ENCODE results near the gene MXI1.
"Not testable (repeated sequence)": the region's sequence is repeated elsewhere in the genome, so short reads cannot be mapped to it uniquely, and the experiment has no call there.

Gene MXI1

DNA sequence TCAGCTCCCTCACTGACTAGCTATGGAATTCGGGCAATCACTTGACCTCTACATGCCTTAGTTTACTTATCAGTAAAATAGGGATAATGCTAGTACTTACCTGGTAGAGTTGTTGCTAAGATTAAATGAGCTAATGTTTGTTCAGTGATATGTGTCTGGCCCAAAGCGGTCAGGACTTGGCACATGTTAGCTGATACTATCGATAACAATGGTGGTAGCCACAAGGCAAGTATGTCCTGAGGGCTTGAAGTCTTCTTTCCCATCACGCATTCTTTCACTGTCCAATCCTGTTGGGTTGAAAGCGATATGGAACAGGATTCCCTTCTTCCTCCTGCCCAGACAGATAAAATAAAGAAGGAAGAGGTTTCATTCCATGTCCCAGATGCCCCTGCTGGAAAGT lies 25.5 kb upstream of the MXI1 start:
- no peak for DNase-seq (ENCODE audit: low spot score)

DNA sequence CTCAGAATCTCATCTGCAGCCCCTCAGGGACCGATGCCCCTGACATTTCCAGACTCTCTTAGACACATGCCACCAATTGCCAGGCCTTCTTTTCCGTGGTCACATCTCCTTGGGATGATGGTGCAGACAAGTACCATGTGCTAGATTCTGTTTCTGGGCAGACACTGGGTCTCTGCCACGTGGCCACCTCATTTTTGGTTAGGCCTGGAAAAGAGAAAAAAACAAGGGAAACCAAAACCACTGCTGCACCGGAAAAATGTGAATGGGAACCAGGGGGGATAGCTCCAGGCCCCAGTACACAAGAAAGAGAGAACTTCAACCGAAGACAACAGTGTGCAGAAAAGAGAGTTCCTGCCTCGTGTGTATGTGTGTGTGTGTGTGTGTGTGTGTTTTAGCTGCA lies 23.0 kb upstream of the MXI1 start:
- no peak for DNase-seq (ENCODE audit: low spot score)

DNA sequence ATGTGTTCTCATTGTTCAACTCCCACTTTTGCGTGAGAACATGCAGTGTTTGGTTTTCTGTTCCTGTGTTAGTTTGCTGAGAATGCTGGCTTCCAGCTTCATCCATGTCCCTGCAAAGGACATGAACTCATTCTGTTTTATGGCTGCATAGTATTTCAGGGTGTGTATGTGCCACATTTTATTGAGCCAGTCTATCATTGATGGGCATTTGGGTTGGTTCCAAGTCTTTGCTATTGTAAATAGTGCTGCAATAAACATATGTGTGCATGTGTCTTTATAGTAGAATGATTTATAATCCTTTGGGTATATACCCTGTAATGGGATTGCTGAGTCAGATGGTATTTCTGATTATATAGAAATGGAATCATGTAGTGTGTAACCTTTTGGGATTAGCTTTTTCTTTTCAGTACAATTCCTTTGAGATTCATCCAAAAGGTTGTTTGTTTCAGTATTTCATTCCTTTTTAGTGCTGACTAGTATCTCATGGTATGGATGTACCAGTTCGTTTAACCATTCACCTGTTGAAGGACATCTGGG lies 21.7 kb upstream of the MXI1 start:
- DNase-seq (ENCODE audit: low spot score): not testable (repeated sequence)

GRCh38 chr10:110190170-110190569 lies 17.2 kb upstream of the MXI1 start:
- no peak for DNase-seq (ENCODE audit: low spot score)

DNA sequence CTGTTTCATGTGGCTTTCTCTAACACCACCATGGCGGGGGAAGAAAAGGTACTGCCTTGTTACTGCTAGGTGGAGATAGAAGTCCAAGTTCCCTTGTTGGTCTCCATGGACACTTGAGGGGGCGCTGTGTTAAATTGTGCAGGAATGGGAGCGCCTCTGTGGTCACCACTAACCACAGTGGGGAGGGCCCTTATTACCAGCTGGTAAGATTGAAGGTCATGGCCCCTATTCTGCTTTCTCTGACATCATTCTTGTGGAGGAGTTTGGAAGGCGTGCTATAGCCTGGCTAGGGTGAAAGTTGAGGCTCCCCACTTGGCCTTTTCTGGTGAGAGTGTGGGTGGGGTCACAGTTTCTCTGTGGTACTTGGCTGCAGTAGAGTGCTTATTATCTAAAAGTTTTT lies 14.9 kb upstream of the MXI1 start:
- DNase-seq (ENCODE audit: low spot score): no peak

GRCh38 chr10:110200503-110200902 lies 6.9 kb upstream of the MXI1 start:
- no peak for DNase-seq (ENCODE audit: low spot score)

- DNase-seq (ENCODE audit: low spot score): not testable (repeated sequence)
These were observed 6.4 kb upstream of the MXI1 start for GRCh38 chr10:110201046-110201445.

GRCh38 chr10:110203500-110204455 lies 3.6 kb upstream of the MXI1 start:
- DNase-seq (ENCODE audit: low spot score): no peak

DNA sequence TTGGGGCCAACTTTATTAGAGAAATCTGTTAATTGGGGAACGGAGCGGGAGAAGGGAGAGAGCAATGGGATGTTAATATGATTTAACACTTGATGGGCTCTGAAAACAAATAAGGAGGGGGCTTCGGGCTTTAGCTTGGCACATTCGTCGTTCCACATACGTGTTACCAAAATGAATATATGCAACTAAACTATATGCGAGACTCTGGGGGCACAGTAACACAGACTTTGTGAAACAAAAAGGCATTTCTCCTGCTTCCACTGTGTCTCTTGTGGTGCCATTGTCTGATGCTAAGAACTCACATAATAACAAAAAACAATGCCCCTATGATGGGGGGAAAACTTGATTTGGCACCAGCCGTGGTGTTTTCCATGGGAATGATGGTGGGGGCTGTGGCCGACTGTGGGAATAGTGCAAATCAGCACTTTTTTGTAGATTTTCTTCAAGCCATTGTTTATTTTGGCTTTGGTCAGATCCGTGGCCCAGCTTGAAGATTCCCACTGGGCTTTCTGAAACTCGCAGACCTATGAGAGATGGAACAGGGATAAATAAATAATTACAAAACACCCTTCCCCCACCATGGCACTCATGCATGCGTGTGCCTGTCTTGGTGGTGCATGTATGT lies 2.2 kb upstream of the MXI1 start:
- no peak for DNase-seq (ENCODE audit: low spot score)

GRCh38 chr10:110207805-110208613 lies 604 bp downstream of the MXI1 start:
- DNase-seq (ENCODE audit: low spot score): no peak

- no peak for DNase-seq (ENCODE audit: low spot score)
These were observed 1.4 kb downstream of the MXI1 start for GRCh38 chr10:110208614-110209453.

DNA sequence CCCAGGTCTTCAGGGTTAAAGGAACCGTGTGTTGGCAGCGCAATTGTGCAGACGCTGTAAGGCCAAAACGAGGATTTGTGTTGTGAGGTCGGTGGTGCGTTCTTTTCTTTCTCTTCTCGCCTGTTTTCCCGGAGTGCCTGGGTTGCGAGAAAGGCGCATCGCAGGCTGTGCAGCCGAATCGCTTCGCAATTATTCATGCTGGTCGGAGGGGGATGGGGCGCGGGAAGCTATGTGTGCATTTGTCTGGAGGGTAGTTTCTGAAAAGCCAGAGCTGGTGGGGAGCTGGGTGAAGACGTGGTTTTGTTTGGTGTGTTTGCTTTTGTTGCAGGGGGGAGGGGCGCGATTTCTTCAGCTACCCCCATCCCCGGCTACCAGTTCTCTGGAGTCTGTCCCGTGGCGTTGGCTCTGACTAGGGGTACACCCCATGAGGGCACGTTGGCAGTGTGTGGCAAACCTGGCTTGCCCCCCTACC lies 2.1 kb downstream of the MXI1 start:
- DNase-seq (ENCODE audit: low spot score): no peak

DNA sequence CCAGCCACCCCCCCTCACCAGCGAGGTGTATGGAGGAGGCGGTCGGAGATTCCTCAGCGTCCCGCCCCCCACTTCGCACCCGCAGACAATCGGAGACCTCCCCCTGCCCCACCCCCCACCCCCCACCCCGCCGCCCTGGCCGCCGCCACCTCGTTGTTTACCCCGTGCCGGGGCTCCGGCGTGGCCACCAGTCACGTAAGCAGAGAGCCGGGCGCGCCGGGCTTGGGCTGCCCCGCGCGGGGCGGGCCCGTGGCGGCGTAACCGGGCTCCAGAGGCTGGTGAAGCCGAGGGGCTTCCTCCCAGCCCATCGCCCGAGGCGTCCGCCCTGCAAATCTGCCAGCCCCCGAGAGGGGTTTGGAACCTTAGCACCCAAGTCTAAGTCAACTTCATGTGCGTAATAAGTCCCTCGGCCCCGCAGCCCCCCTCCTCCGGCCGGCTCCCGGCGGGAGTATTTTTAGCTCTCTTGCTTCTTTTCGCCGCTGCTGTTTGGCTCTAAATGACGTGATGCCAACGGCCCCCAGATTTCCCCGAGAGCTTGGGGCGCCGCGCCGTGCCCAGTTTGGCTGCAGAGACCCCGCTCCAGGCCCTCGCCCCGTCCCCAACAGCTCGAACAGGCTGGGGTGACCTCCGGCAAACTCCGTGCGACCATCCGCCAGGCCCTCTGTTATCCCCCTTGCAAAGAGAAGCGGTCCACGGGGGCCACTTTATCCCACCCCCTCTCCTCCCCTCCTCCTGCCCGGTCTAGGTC lies 2.7 kb downstream of the MXI1 start:
- DNase-seq (ENCODE audit: low spot score): no peak

- peak; percentile 97 for DNase-seq (ENCODE audit: low spot score)
These were observed 3.5 kb downstream of the MXI1 start for GRCh38 chr10:110210674-110211464.

DNA sequence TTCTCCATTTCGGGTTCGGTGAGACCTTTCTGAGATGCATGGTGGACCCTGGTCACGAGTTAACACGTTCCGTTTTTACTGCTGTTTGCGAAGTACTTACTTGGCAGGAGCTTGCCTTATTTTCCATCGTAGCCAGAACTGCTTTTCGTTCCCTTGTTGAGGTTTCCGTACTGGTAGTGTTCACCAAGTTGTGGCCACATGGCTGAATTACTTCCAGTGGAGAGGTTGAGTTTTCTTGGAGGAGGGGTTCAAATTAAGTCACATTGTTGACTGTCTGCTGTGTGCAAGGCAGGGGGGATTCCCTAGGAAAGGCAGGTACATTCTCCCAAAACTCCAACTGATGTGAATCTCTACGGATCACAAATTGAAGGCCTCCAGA lies 4.0 kb downstream of the MXI1 start:
- DNase-seq (ENCODE audit: low spot score): no peak

- DNase-seq (ENCODE audit: low spot score): no peak
These were observed 5.0 kb downstream of the MXI1 start for GRCh38 chr10:110212119-110213006.

- DNase-seq (ENCODE audit: low spot score): no peak
These were observed 7.0 kb downstream of the MXI1 start for GRCh38 chr10:110214371-110214826.
